Loucy (cell line): ENCODE results near the gene BOLA2B.
"Not testable (repeated sequence)": the region's sequence is repeated elsewhere in the genome, so short reads cannot be mapped to it uniquely, and the experiment has no call there.

Experiments used
- EZH2phosphoT487 ChIP-seq: fragments of 200-600 bp; IDR thresholded peaks from 2 replicates; pipeline ENCODE4 v1.6.1; 2018; ENCODE audit warnings: antibody characterized with exemption, mild to moderate bottlenecking, moderate library complexity, borderline replicate concordance
- TF ChIP-seq, protein P1 (sequence below): fragments of 200-600 bp; sonication (generic); conservative IDR thresholded peaks from 2 replicates; pipeline ENCODE4 v1.5.1; 2014; ENCODE audit warnings: mild to moderate bottlenecking, antibody characterized with exemption, low read length

- TF ChIP-seq, protein P1, sequence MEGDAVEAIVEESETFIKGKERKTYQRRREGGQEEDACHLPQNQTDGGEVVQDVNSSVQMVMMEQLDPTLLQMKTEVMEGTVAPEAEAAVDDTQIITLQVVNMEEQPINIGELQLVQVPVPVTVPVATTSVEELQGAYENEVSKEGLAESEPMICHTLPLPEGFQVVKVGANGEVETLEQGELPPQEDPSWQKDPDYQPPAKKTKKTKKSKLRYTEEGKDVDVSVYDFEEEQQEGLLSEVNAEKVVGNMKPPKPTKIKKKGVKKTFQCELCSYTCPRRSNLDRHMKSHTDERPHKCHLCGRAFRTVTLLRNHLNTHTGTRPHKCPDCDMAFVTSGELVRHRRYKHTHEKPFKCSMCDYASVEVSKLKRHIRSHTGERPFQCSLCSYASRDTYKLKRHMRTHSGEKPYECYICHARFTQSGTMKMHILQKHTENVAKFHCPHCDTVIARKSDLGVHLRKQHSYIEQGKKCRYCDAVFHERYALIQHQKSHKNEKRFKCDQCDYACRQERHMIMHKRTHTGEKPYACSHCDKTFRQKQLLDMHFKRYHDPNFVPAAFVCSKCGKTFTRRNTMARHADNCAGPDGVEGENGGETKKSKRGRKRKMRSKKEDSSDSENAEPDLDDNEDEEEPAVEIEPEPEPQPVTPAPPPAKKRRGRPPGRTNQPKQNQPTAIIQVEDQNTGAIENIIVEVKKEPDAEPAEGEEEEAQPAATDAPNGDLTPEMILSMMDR, result not testable (repeated sequence)
- TF ChIP-seq EZH2phosphoT487, result not testable (repeated sequence)
Observed at GRCh38 chr16:30194172-30194925, 883 bp upstream of the BOLA2B start.
